Measurements from ENCODE around the gene LIN54. TPM values are rescaled to one million over a fixed set of nuclear protein-coding genes. Genes with fewer than 3 reads are reported as not detected.

The LIN54 gene
- total RNA-seq, 1 experiment from 2014 or later: 14.5 TPM

- intact Hi-C loops (cut with micrococcal nuclease; ENCODE audit: unreplicated experiment) (loop anchor here (10.0 kb wide), 1 partner anchor 664 kb away; no protein-coding TSS in a partner anchor), in situ Hi-C loops (cut with HindIII; ENCODE audit: low pct_unique_long_range_greater_than_20kb, low sequenced_read_pairs) (no loop called here)
- Histone ChIP-seq H3K4me1 (ENCODE audit: control insufficient read depth, insufficient read depth, low read length) (peaks cover 27% of the 10 kb centered on the region), H3K4me3 (ENCODE audit: low read depth in 2 of 2, low read length in 2 of 2) (peak within 1 kb of the TSS; percentile 87 to 90), H3K27me3 (ENCODE audit: control insufficient read depth, insufficient read depth, low read length) (no peaks in the 10 kb centered on the region), H3K27ac (ENCODE audit: low read length) (peak within 1 kb of the TSS; percentile 93), H3K36me3 (ENCODE audit: control insufficient read depth, insufficient read depth, low read length) (peaks cover 11% of the 10 kb centered on the region), H3K9me3 (ENCODE audit: control insufficient read depth, insufficient read depth, low read depth, low read length) (no peaks in the 10 kb centered on the region)
- peak; percentile 48 for DNase-seq (ENCODE audit: low read depth, low spot score)
- TF ChIP-seq REST (IDR thresholded peaks at IDR 0.05; ENCODE audit: insufficient read depth in 1 of 2, low read depth in 2 of 2, low read length in 1 of 2) (no peak), CTCF (IDR thresholded peaks at IDR 0.05) (no peak), POLR2AphosphoS5 (IDR thresholded peaks at IDR 0.05; ENCODE audit: low read depth, low read length) (peak; percentile 83), SIN3A (IDR thresholded peaks at IDR 0.05; ENCODE audit: borderline replicate concordance, insufficient read depth, low read depth, low read length) (0 out of 2 replicates have a peak, but pooled peaks have one; percentile 78), TCF7L2 (IDR thresholded peaks at IDR 0.05; ENCODE audit: low read depth, low read length) (no peak)
- CTCF ChIA-PET: no interaction called here
- POLR2A ChIA-PET: interaction anchor here (0.6 kb wide), 1 partner anchor 157 kb away, joined by 4 read pairs; no protein-coding TSS in a partner anchor
- BruUV-seq (replicated peaks): TSS peak; percentile 98
- peak; percentile 94 for ATAC-seq
Observed at GRCh38 chr4:82890901-82891706, 119.5 kb downstream of the LIN54 start, which contains the start of gene SEC31A. Gene SEC31A (minus strand): TSS chr4:82891153. CDS start chr4:82881936, 9,217 bp downstream.

GRCh38 chr4:82890528-82890900 lies 120.1 kb downstream of the LIN54 start:
- H3K4me3 ChIP-seq (ENCODE audit: low read depth in 2 of 2, low read length in 2 of 2): peak overlapping the region; percentile 87 to 90
- peaks cover 33% of the 10 kb centered on the region for H3K4me1 ChIP-seq (ENCODE audit: control insufficient read depth, insufficient read depth, low read length)
- no TSS peak for BruUV-seq (replicated peaks)
- intact Hi-C loops (cut with micrococcal nuclease; ENCODE audit: unreplicated experiment) (loop anchor here (10.0 kb wide), 1 partner anchor 664 kb away; no protein-coding TSS in a partner anchor), in situ Hi-C loops (cut with HindIII; ENCODE audit: low pct_unique_long_range_greater_than_20kb, low sequenced_read_pairs) (no loop called here)
- TF ChIP-seq REST (IDR thresholded peaks at IDR 0.05; ENCODE audit: insufficient read depth in 1 of 2, low read depth in 2 of 2, low read length in 1 of 2) (no peak), TCF7L2 (IDR thresholded peaks at IDR 0.05; ENCODE audit: low read depth, low read length) (no peak), CTCF (IDR thresholded peaks at IDR 0.05) (no peak), SIN3A (IDR thresholded peaks at IDR 0.05; ENCODE audit: borderline replicate concordance, insufficient read depth, low read depth, low read length) (no peak), POLR2AphosphoS5 (IDR thresholded peaks at IDR 0.05; ENCODE audit: low read depth, low read length) (no peak)
- H3K9me3 ChIP-seq (ENCODE audit: control insufficient read depth, insufficient read depth, low read depth, low read length): no peaks in the 10 kb centered on the region
- no peak; the same call in 1 of the 2 replicates for ATAC-seq
- H3K27ac ChIP-seq (ENCODE audit: low read length): peak overlapping the region; percentile 92
- no peak for DNase-seq (ENCODE audit: low read depth, low spot score)
- peaks cover 6% of the 10 kb centered on the region for H3K36me3 ChIP-seq (ENCODE audit: control insufficient read depth, insufficient read depth, low read length)
- no peaks in the 10 kb centered on the region for H3K27me3 ChIP-seq (ENCODE audit: control insufficient read depth, insufficient read depth, low read length)
- ChIA-PET POLR2A (interaction anchor here (0.7 kb wide), 1 partner anchor 121 kb away, joined by 13 read pairs; no protein-coding TSS in a partner anchor), CTCF (no interaction called here)
